OCI-LY1 (cell line): ENCODE measurements around the gene MAPKAPK3.

ENCODE experiments used
- H2AFZ ChIP-seq: fragments of 200-600 bp; sonication (generic), shearing (Covaris generic); 2 replicates; pipeline ENCODE4 v1.6.0; 2014; ENCODE audit warnings: antibody characterized with exemption, mild to moderate bottlenecking, low read length
- H3F3A ChIP-seq: fragments of 200-600 bp; sonication (generic), shearing (Covaris generic); 2 replicates; pipeline ENCODE4 v1.6.0; 2014; ENCODE audit warnings: mild to moderate bottlenecking, antibody characterized with exemption, low read length, moderate library complexity; ENCODE audit not compliant: insufficient read depth
- H3K27ac ChIP-seq: fragments of 200-600 bp; sonication (generic); 2 replicates; pipeline ENCODE4 v1.5.1; 2014; ENCODE audit warnings: low read length, mixed run types, mild to moderate bottlenecking, low read depth; ENCODE audit not compliant: poor library complexity, severe bottlenecking
- H3K27me3 ChIP-seq: fragments of 200-600 bp; sonication (generic); 2 replicates; pipeline ENCODE4 v1.6.0; 2014; ENCODE audit warnings: antibody characterized with exemption, mild to moderate bottlenecking, low read length, moderate library complexity; ENCODE audit not compliant: insufficient read depth
- H3K36me3 ChIP-seq: fragments of 200-600 bp; sonication (generic); 2 replicates; pipeline ENCODE4 v1.6.1; 2014; ENCODE audit warnings: mild to moderate bottlenecking, antibody characterized with exemption, low read length, moderate library complexity, mixed read lengths; ENCODE audit not compliant: insufficient read depth
- H3K4me1 ChIP-seq: fragments of 200-600 bp; sonication (generic); 2 replicates; pipeline ENCODE4 v1.5.1; 2014; ENCODE audit warnings: mild to moderate bottlenecking, low read length, moderate library complexity; ENCODE audit not compliant: insufficient read depth, severe bottlenecking
- H3K4me2 ChIP-seq: fragments of 200-600 bp; sonication (generic), shearing (Covaris generic); 2 replicates; pipeline ENCODE4 v1.6.1; 2014; ENCODE audit warnings: low read length
- H3K4me3 ChIP-seq: fragments of 200-600 bp; sonication (generic); 2 replicates; pipeline ENCODE4 v1.5.1; 2014; ENCODE audit warnings: low read length, low read depth, mild to moderate bottlenecking, mixed read lengths; ENCODE audit not compliant: poor library complexity, severe bottlenecking
- H3K79me2 ChIP-seq: fragments of 200-600 bp; shearing (Covaris generic); 2 replicates; pipeline ENCODE4 v1.6.1; 2016; ENCODE audit warnings: mixed run types, low read length, mixed read lengths; ENCODE audit not compliant: insufficient read depth
- H3K9ac ChIP-seq: fragments of 200-600 bp; sonication (generic), shearing (Covaris generic); 2 replicates; pipeline ENCODE4 v1.6.1; 2014; ENCODE audit warnings: mild to moderate bottlenecking, low read length, mixed read lengths
- H3K9me2 ChIP-seq: fragments of 200-600 bp; sonication (generic), shearing (Covaris generic); 2 replicates; pipeline ENCODE4 v1.6.1; 2014; ENCODE audit warnings: low read depth, mild to moderate bottlenecking, low read length, mixed read lengths
- H3K9me3 ChIP-seq: fragments of 200-600 bp; shearing (Covaris generic); 2 replicates; pipeline ENCODE4 v1.6.1; 2014; ENCODE audit warnings: low read length, mixed read lengths
- H4K20me1 ChIP-seq: fragments of 200-600 bp; sonication (generic), shearing (Covaris generic); 2 replicates; pipeline ENCODE4 v1.6.0; 2016; ENCODE audit warnings: mild to moderate bottlenecking, low read length; ENCODE audit not compliant: insufficient read depth
- EZH2 ChIP-seq: fragments of 200-600 bp; sonication (generic), shearing (Covaris generic); IDR thresholded peaks from 2 replicates; pipeline ENCODE4 v1.8.0; 2017; ENCODE audit warnings: borderline replicate concordance, mixed run types, mild to moderate bottlenecking, antibody characterized with exemption, low read length, moderate library complexity, mixed read lengths
- TF ChIP-seq, protein P1 (sequence below): fragments of 200-600 bp; sonication (generic), shearing (Covaris generic); IDR thresholded peaks from 2 replicates; pipeline ENCODE4 v1.5.1; 2017; ENCODE audit warnings: mild to moderate bottlenecking, antibody characterized with exemption, low read length, moderate library complexity, mixed read lengths

The MAPKAPK3 gene

DNA sequence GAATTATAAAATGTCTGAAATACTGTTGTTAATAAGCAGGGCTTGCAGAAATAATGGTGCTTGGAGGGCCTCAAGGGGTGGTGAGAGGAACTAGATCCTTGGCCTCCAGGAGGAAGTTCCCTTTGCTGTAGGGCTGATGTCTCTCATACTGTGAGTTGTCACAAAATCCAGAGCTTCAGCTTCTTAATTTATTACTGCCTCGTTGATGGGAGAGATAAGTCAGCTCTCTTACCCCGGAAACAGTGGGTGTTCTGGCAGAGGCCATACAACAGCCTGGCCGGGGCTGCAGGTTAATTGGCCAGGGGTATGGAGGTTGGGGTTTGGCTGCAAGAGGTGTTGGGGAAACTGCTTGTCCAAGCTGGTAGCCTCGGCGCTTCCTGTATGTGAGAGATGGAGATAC is 15.5 kb downstream of the MAPKAPK3 start:
- no peak overlapping the region for H3K4me2 ChIP-seq
- no peaks in the 10 kb centered on the region for H3K79me2 ChIP-seq
- H3F3A ChIP-seq = no peaks in the 10 kb centered on the region
- no peaks in the 10 kb centered on the region for H3K27me3 ChIP-seq
- H3K4me3 ChIP-seq = no peak overlapping the region
- no peak overlapping the region for H3K9ac ChIP-seq
- no peaks in the 10 kb centered on the region for H4K20me1 ChIP-seq
- TF ChIP-seq EZH2 = no peak
- TF ChIP-seq, protein P1, sequence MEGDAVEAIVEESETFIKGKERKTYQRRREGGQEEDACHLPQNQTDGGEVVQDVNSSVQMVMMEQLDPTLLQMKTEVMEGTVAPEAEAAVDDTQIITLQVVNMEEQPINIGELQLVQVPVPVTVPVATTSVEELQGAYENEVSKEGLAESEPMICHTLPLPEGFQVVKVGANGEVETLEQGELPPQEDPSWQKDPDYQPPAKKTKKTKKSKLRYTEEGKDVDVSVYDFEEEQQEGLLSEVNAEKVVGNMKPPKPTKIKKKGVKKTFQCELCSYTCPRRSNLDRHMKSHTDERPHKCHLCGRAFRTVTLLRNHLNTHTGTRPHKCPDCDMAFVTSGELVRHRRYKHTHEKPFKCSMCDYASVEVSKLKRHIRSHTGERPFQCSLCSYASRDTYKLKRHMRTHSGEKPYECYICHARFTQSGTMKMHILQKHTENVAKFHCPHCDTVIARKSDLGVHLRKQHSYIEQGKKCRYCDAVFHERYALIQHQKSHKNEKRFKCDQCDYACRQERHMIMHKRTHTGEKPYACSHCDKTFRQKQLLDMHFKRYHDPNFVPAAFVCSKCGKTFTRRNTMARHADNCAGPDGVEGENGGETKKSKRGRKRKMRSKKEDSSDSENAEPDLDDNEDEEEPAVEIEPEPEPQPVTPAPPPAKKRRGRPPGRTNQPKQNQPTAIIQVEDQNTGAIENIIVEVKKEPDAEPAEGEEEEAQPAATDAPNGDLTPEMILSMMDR = no peak
- H3K4me1 ChIP-seq = no peaks in the 10 kb centered on the region
- no peak overlapping the region for H2AFZ ChIP-seq
- no peaks in the 10 kb centered on the region for H3K36me3 ChIP-seq
- H3K9me2 ChIP-seq = no peaks in the 10 kb centered on the region
- no peaks in the 10 kb centered on the region for H3K9me3 ChIP-seq
- no peak overlapping the region for H3K27ac ChIP-seq

DNA sequence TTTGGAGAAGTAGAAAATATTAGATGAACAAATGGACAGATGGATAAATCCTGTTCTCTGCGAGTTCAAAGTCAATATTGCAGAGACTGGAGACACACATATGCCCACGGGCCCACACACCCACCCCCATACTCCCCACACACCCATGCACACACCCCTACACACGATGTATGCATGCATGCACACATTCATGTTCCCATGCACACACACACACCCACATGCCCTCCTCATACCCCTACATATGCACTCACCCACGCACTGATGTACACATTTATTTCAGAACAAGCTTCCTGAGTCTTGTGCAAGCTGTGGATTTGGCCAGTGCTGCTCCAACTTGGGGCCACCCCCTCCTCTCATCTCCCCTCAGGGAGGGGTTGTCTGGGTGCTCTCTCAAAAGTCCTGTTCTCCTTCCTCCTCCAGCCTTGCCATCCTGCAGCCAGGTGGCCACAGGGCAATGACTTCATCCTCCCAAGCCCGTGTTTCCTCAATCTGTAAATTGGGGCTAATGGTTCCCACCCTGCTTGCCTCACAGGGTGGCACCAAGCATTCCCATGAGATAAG is 16.4 kb downstream of the MAPKAPK3 start:
- Histone ChIP-seq H3K27me3 (no peaks in the 10 kb centered on the region), H3K9me3 (no peaks in the 10 kb centered on the region), H3K4me2 (no peak overlapping the region), H4K20me1 (no peaks in the 10 kb centered on the region), H3K27ac (no peak overlapping the region), H3K36me3 (no peaks in the 10 kb centered on the region), H3K79me2 (no peaks in the 10 kb centered on the region), H3K9ac (no peak overlapping the region), H3K4me3 (no peak overlapping the region), H3K4me1 (no peaks in the 10 kb centered on the region), H3K9me2 (no peaks in the 10 kb centered on the region), H2AFZ (no peak overlapping the region), H3F3A (no peaks in the 10 kb centered on the region)
- TF ChIP-seq, protein P1 = no peak
- TF ChIP-seq EZH2 = no peak

DNA sequence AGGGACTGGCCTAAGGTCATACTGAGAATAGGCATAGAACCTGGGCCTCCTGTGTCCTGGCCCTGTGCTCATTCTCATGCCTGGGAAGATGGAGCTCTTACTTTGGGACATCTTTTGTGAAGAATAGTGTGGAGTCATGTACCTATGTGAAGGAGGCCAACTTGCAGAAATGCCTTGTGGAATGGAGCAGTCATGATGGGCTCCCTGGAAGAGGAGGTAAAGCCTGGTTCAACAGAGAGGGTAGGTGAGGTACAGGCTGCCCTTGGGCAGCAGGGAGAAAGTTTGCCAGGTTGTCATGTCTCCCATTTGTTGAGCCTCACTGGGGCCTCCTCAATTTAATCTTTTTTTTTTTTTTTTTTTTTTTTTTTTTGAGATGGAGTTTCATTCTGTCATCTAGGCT is 18.1 kb downstream of the MAPKAPK3 start:
- H3K27ac ChIP-seq = no peak overlapping the region
- H3K4me2 ChIP-seq = no peak overlapping the region
- H3K9me2 ChIP-seq = no peaks in the 10 kb centered on the region
- no peaks in the 10 kb centered on the region for H3K9me3 ChIP-seq
- no peak for TF ChIP-seq EZH2
- TF ChIP-seq, protein P1 = no peak
- no peak overlapping the region for H3K4me3 ChIP-seq
- H3K36me3 ChIP-seq = no peaks in the 10 kb centered on the region
- H2AFZ ChIP-seq = no peak overlapping the region
- no peaks in the 10 kb centered on the region for H3K27me3 ChIP-seq
- H3K4me1 ChIP-seq = no peaks in the 10 kb centered on the region
- H3F3A ChIP-seq = no peaks in the 10 kb centered on the region
- no peaks in the 10 kb centered on the region for H4K20me1 ChIP-seq
- H3K79me2 ChIP-seq = no peaks in the 10 kb centered on the region
- H3K9ac ChIP-seq = no peak overlapping the region
